Heart left ventricle (tissue), 16 donors: ENCODE results near the gene KCTD13. TPM values are rescaled to one million over a fixed set of nuclear protein-coding genes. Genes with fewer than 3 reads are reported as not detected.
"Not testable (repeated sequence)": the region's sequence is repeated elsewhere in the genome, so short reads cannot be mapped to it uniquely, and the experiment has no call there.

Experiments used
- ATAC-seq, 4 donors: fragments of 200-7000 bp; cut with Tn5 transposase; one replicate each; pipeline ENCODE4 v1.9.1; 2020 to 2022; ENCODE audit warnings: moderate library complexity in 4 of 4, mild to moderate bottlenecking in 3 of 4, moderate number of reproducible peaks in 1 of 4
- DNase-seq, 5 donors: peaks; one replicate each; pipeline ENCODE4 v3.0.0-alpha.2; 2020
- H3K27ac ChIP-seq, 12 donors: fragments of 200-600 bp; sonication (generic) in 4 of 12; one replicate each; pipeline versions ENCODE4 v1.5.0 to v1.8.0; 2016 to 2022; ENCODE audit warnings: mild to moderate bottlenecking in 2 of 12
- H3K27me3 ChIP-seq, 9 donors: fragments of 200-600 bp; sonication (generic) in 2 of 9; one replicate each; pipeline versions ENCODE4 v1.5.1 to v1.8.0; 2016 to 2022; ENCODE audit warnings: mild to moderate bottlenecking in 3 of 9
- H3K36me3 ChIP-seq, 9 donors: fragments of 200-600 bp; sonication (generic) in 2 of 9; one replicate each; pipeline versions ENCODE4 v1.5.0 to v1.8.0; 2018 to 2022; ENCODE audit warnings: mild to moderate bottlenecking in 2 of 9
- H3K4me1 ChIP-seq, 12 donors: fragments of 200-600 bp; sonication (generic) in 4 of 12; one replicate each; pipeline versions ENCODE4 v1.5.0 to v1.8.0; 2016 to 2022; ENCODE audit warnings: mild to moderate bottlenecking in 3 of 12
- H3K4me3 ChIP-seq, 12 donors: fragments of 200-600 bp; sonication (generic) in 4 of 12; one replicate each; pipeline versions ENCODE4 v1.5.0 to v1.8.0; 2017 to 2022; ENCODE audit warnings: mild to moderate bottlenecking in 9 of 12, moderate library complexity in 4 of 12
- H3K9me3 ChIP-seq, 12 donors: fragments of 200-600 bp; sonication (generic) in 4 of 12; one replicate each; pipeline versions ENCODE4 v1.5.0 to v1.8.0; 2016 to 2022; ENCODE audit warnings: mild to moderate bottlenecking in 1 of 12
- CTCF ChIP-seq, 12 donors: fragments of 200-600 bp; sonication (generic) in 4 of 12; IDR thresholded peaks; one replicate each; pipeline versions ENCODE4 v1.5.0 to v1.8.0; 2018 to 2022; ENCODE audit warnings: antibody characterized with exemption in 12 of 12, mild to moderate bottlenecking in 5 of 12
- POLR2A ChIP-seq, 2 donors: fragments of 450-650 bp; IDR thresholded peaks; one replicate each; pipeline ENCODE4 v1.6.1; 2017; ENCODE audit warnings: antibody characterized with exemption in 2 of 2, mild to moderate bottlenecking in 2 of 2, moderate library complexity in 2 of 2
- WGBS, 4 donors: extraction: QIAGEN DNeasy Blood & Tissue Kit in 2 of 4; methylation state at CpG; one replicate each; pipeline versions ENCODE4 v1.1.5 to v1.1.7; 2013 to 2018; 5-methylcytosine and 5-hydroxymethylcytosine counted together
- intact Hi-C, 10 donors: fragments of 100-400 bp; cut with DNase I; formaldehyde crosslinking; loops; one replicate each; pipeline versions ENCODE4 v1.11.1 to v1.14.2; 2022
- polyA plus RNA-seq, 2 donors: library from polyadenylated mRNA; stranded (reverse); fragments of 200-250 nt; gene quantifications; one replicate each; pipeline ENCODE4 v1.2.3, GENCODE V29; 2013
- total RNA-seq, 9 donors: library from RNA; depleted of rRNA in 2 of 9; stranded (reverse); fragments of >200 nt in 2 of 9; fragmentation: NEBNext Ultra II Directional in 3 of 9; extraction: Animal tissue kit (Norgen Biotek cat#: 25700) in 3 of 9; gene quantifications; one replicate each; pipeline versions ENCODE4 v1.1.0 to v1.2.4, GENCODE V29; 2016 to 2023
- donor health status: ischemic (EF 13 %, LVEDD 7.1; RV severe dilation, severe dysfunction).
- donor health status: healthy with polysubstance abuse.
- donor health status: DM: no; HTN: yes; CAD: no.
- donor health status: DM: no; HTN: no; CAD: no.
- donor health status: ischemic (EF 25% LVEDD 6.9; RV normal size, moderate dysfunction).
- donor health status: ischemic (EF 25% LVEDD 5.7; RV mildly dilated, moderate dysfunction).
- donor health status: healthy.
- donor health status: DM: yes; HTN: yes; CAD: no.
- donor health status: ischemic (EF 35%, LVEDD 5.7; RV mildly dilated, moderate dysfunction).
- donor health status: nonischemic (EF 11% LVEDD 7.7; RV severe dilation, severe dysfunction).
- donor health status: DM: yes; HTN: yes; CAD: no.
- donor health status: PGD.
- donor health status: ischemic (EF 29% LVEDD 5.4; RV normal size, mild dysfunction).
- donor health status: nonischemic (EF 23%, LVEDD 6.1; RV moderate dilation, normal function).

Gene KCTD13
- total and polyA plus RNA-seq, 11 donors: 3.6 to 9.1 (median 6.6) TPM

- intact Hi-C loops: loop anchor here in 1 of 10 donors (5.0 kb wide), 1 partner anchor 48 kb away; no protein-coding TSS in a partner anchor
- WGBS, 4 donors: 70 to 80% (median 76%) methylated on average over 4 of the region's 4 CpGs
- Histone ChIP-seq H3K9me3 (no peaks in the 10 kb centered on the region), H3K4me3 (no peak overlapping the region), H3K4me1 (peaks cover 0 to 7% (median 0%) of the 10 kb centered on the region in 12 donors), H3K36me3 (no peaks in the 10 kb centered on the region), H3K27ac (no peak overlapping the region), H3K27me3 (peaks cover 6 to 27% (median 19%) of the 10 kb centered on the region in 9 donors)
- DNase-seq: no peak
- no peak for ATAC-seq
- TF ChIP-seq POLR2A (IDR thresholded peaks at IDR 0.05): no peak
- no peak for TF ChIP-seq CTCF (IDR thresholded peaks at IDR 0.05)
Measured at GRCh38 chr16:29894352-29894751, 31.7 kb downstream of the KCTD13 start.

- Histone ChIP-seq H3K27me3 (peaks cover 6 to 21% (median 14%) of the 10 kb centered on the region in 9 donors), H3K4me3 (no peak overlapping the region), H3K36me3 (no peaks in the 10 kb centered on the region), H3K9me3 (no peaks in the 10 kb centered on the region), H3K4me1 (no peaks in the 10 kb centered on the region), H3K27ac (no peak overlapping the region)
- 89 to 95% (median 93%) methylated on average over 3 of the region's 3 CpGs for WGBS, 4 donors
- ATAC-seq: no peak
- no peak for DNase-seq
- TF ChIP-seq CTCF (IDR thresholded peaks at IDR 0.05): no peak
- no peak for TF ChIP-seq POLR2A (IDR thresholded peaks at IDR 0.05)
- intact Hi-C loops: loop anchor here in 1 of 10 donors (5.0 kb wide), 1 partner anchor 49 kb away; no protein-coding TSS in a partner anchor
Measured at GRCh38 chr16:29893553-29893952, 32.5 kb downstream of the KCTD13 start.

GRCh38 chr16:29892458-29892813 lies 33.6 kb downstream of the KCTD13 start:
- Histone ChIP-seq H3K36me3 (no peaks in the 10 kb centered on the region), H3K4me3 (no peak overlapping the region), H3K27me3 (peaks cover 0 to 9% (median 3%) of the 10 kb centered on the region in 9 donors), H3K27ac (no peak overlapping the region), H3K4me1 (no peaks in the 10 kb centered on the region), H3K9me3 (no peaks in the 10 kb centered on the region)
- TF ChIP-seq POLR2A (IDR thresholded peaks at IDR 0.05) (no peak), CTCF (IDR thresholded peaks at IDR 0.05) (no peak)
- ATAC-seq (no peak), DNase-seq (no peak)
- intact Hi-C loops: loop anchor here in 1 of 10 donors (5.0 kb wide), 1 partner anchor 50 kb away; no protein-coding TSS in a partner anchor
- WGBS, 4 donors: 89 to 96% (median 90%) methylated on average over 6 of the region's 6 CpGs

DNA sequence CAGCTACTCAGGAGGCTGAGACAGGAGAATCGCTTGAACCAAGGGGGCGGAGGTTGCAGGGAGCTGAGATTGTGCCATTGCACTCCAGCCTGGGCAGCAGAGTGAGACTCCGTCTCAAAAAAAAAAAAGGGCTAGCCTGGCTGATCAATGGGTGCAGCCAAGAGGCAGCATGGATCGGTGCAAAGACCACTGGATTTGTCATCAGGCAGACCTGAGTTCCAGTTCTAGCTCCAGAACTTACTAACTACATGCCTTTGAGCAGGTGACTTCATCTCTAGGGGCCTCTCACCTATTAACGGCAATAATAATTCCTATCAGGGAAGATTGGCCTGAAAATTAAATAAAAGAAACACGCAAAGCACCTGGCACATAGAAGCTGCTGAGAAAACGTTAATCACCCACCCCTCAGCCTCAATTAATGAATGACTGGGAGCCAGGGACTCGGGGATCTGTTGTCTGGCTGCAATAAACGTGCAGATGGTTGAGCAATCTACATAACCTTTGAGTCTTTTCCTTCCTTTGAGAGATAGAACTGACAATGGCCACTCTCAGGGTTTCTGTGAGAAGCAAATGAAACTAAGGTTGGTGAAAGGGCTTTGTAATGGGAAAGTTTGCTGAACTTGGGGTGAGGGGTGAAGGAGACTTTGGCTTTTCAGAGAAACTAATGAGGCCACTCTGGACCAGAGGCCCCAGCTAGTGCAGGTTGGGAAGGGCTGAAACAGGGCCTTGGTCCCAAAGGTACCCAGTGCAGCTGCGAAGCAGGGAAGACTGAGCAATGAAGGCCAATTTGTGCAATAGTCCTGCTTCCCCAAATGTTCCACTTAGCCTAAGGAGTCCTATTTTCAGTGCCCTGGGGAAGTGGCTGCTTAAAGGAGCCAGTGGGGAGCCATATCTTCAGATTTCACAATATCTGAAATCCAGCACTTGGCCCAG lies 34.2 kb downstream of the KCTD13 start:
- no peaks in the 10 kb centered on the region for H3K36me3 ChIP-seq
- H3K4me1 ChIP-seq: no peaks in the 10 kb centered on the region
- peaks cover 0 to 3% (median under 1%) of the 10 kb centered on the region in 9 donors for H3K27me3 ChIP-seq
- intact Hi-C loops: loop anchor here in 1 of 10 donors (5.0 kb wide), 1 partner anchor 51 kb away; no protein-coding TSS in a partner anchor
- no peak overlapping the region for H3K27ac ChIP-seq
- 71 to 76% (median 73%) methylated on average over 10 of the region's 10 CpGs for WGBS, 4 donors
- TF ChIP-seq POLR2A (IDR thresholded peaks at IDR 0.05) (no peak), CTCF (IDR thresholded peaks at IDR 0.05) (no peak)
- no peak overlapping the region for H3K4me3 ChIP-seq
- DNase-seq (no peak), ATAC-seq (peak in 1 of 4 donors; percentile 39)
- H3K9me3 ChIP-seq: no peaks in the 10 kb centered on the region

GRCh38 chr16:29889372-29889771 lies 36.7 kb downstream of the KCTD13 start:
- intact Hi-C loops: loop anchor here in 1 of 10 donors (10.0 kb wide), 1 partner anchor 55 kb away; no protein-coding TSS in a partner anchor
- DNase-seq: not testable (repeated sequence)
- WGBS, 4 donors: 81 to 95% (median 94%) methylated on average over 3 of the region's 3 CpGs

More at GRCh38 chr16:29889372-29889771, 36.7 kb downstream of the KCTD13 start:
- H3K36me3 ChIP-seq, H3K4me1 ChIP-seq, H3K27ac ChIP-seq, H3K27me3 ChIP-seq, ATAC-seq, H3K4me3 ChIP-seq, H3K9me3 ChIP-seq: not testable (repeated sequence)
